HG02884 (cell line): ENCODE measurements around the gene DOHH.

Source experiments
- ATAC-seq: cut with Tn5 transposase; IDR thresholded peaks from one replicate; pipeline ENCODE4 v1.9.1; 2021; ENCODE audit warnings: mild to moderate bottlenecking, moderate library complexity; ENCODE audit not compliant: unreplicated experiment

DOHH gene

GRCh38 chr19:3479177-3479833 is 21.2 kb downstream of the DOHH start:
- ATAC-seq = no peak

- no peak for ATAC-seq
These were observed 21.9 kb downstream of the DOHH start for GRCh38 chr19:3478409-3479176.

- no peak for ATAC-seq
These were observed 22.5 kb downstream of the DOHH start for GRCh38 chr19:3477951-3478350.

- ATAC-seq = no peak
These were observed 23.0 kb downstream of the DOHH start for GRCh38 chr19:3477506-3477905.

- ATAC-seq = no peak
These were observed 23.6 kb downstream of the DOHH start for GRCh38 chr19:3476830-3477229.

GRCh38 chr19:3475449-3475848 is 25.0 kb downstream of the DOHH start:
- no peak for ATAC-seq

GRCh38 chr19:3474614-3475013 is 25.9 kb downstream of the DOHH start:
- no peak for ATAC-seq

GRCh38 chr19:3474010-3474409 is 26.5 kb downstream of the DOHH start:
- ATAC-seq = no peak

GRCh38 chr19:3471954-3472655 is 28.4 kb downstream of the DOHH start:
- ATAC-seq = no peak

- no peak for ATAC-seq
These were observed 29.9 kb downstream of the DOHH start for GRCh38 chr19:3470500-3471128.

- ATAC-seq = no peak
These were observed 30.6 kb downstream of the DOHH start for GRCh38 chr19:3469638-3470499.

GRCh38 chr19:3468211-3468610 is 32.3 kb downstream of the DOHH start:
- no peak for ATAC-seq

GRCh38 chr19:3467437-3468198 is 32.9 kb downstream of the DOHH start:
- ATAC-seq = no peak

- ATAC-seq = no peak
These were observed 33.8 kb downstream of the DOHH start for GRCh38 chr19:3466635-3467034.

- no peak for ATAC-seq
These were observed 34.9 kb downstream of the DOHH start for GRCh38 chr19:3465552-3465951.

- no peak for ATAC-seq
These were observed 35.8 kb downstream of the DOHH start for GRCh38 chr19:3464587-3465235.

GRCh38 chr19:3463714-3464586 is 36.5 kb downstream of the DOHH start:
- no peak for ATAC-seq

- ATAC-seq = no peak
These were observed 37.3 kb downstream of the DOHH start for GRCh38 chr19:3462991-3463713.
